Stimulated activated CD8-positive, alpha-beta memory T cell treated with anti-CD3 and anti-CD28 coated beads, Interleukin-15, amount 100 ng/mL, for 48 hours (primary cell): ENCODE measurements around the gene MRPL38.
"Not testable (repeated sequence)": the region's sequence is repeated elsewhere in the genome, so short reads cannot be mapped to it uniquely, and the experiment has no call there.

ENCODE experiments used
- DNase-seq, 2 donors: peaks; one replicate each; pipeline ENCODE4 v3.0.0-alpha.2; 2020; ENCODE audit warnings: low read depth in 2 of 2

Gene MRPL38

DNA sequence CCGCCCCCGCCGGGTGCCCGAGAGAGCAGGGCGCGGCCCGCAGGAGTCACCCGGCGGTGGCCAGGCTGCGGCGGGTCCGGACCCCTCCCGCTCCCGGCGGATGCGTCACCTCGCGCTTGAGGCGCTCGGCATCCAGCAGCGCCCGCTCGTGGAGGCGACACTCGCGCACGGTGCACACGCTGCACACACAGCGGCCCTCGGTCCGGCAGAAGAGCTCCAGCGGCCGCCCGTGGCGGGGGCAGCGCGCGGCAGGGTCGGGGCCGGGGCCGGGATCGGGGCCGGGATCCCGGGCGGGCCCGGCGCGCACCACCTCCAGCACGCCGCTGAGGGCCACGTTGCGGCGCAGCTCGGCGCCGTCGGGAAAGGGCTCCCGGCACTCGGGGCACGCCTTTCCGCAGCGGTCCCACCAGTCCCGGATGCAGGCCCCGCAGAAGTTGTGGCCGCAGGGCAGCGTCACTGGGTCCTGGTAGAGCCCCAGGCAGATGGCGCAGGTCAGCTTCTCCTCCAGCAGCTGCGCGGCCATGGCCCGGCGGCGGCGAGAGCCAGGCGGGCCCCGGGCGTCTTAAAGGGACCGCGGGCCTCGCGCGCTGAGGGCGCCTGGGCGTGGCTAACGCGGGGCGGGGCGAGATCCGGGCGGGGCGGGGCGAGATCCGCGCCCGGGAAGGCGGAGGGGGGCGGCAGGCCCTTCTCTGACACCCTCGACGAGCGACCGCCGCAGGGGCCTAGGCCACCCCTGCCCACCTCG, 8.1 kb downstream of the MRPL38 start, which contains the start of gene TRIM65:
TRIM65 (minus strand) TSS at position 537 of the 745 bp plus-strand sequence; CDS start at position 523, 14 bp downstream.
- peak; percentile 71 to 72 for DNase-seq

DNA sequence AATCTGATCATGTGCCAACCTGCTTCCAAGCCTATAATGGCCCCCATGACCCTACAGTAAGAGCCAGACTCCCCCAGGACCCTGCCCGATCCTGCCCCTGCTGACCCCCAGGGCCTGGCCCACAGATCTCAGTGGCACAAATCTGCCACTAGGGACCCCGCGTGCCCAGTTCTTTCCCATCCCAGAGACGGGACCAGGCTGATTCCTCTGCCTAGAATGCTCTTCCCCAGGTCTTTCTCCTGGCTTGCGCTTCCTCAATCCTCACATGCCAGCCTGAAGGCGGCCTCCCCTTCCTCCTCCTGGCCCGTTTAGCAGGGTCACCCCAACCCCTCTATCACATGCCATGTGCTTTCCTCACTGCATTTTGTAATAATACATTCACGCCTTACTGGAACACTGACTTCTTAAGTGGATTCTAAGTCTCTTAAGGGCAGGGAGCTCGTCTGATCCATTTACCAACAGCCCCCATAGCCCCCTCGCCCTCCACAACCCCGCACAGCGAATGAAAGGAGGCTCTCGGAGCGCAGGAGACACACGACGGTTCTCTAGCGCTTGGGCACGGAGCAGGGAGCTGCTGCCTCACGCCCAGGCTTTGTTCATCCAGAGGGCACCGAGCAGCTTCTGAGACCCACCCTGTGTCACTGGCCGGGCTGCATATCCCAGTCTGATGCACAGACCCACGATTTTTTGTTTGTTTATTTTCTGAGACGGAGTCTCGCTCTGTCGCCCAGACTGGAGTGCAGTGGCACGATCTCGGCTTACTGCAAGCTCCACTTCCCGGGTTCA, 9.1 kb downstream of the MRPL38 start:
- no peak for DNase-seq

- no peak for DNase-seq
Measured at GRCh38 chr17:75894049-75894733, 10.5 kb downstream of the MRPL38 start.

- DNase-seq, result no peak
Measured at GRCh38 chr17:75893305-75894048, 11.2 kb downstream of the MRPL38 start.

GRCh38 chr17:75892556-75893224, 12.0 kb downstream of the MRPL38 start:
- DNase-seq, result no peak

- DNase-seq, result no peak
Measured at GRCh38 chr17:75891605-75892555, 12.8 kb downstream of the MRPL38 start.

GRCh38 chr17:75891022-75891604, 13.6 kb downstream of the MRPL38 start:
- DNase-seq, result no peak

DNA sequence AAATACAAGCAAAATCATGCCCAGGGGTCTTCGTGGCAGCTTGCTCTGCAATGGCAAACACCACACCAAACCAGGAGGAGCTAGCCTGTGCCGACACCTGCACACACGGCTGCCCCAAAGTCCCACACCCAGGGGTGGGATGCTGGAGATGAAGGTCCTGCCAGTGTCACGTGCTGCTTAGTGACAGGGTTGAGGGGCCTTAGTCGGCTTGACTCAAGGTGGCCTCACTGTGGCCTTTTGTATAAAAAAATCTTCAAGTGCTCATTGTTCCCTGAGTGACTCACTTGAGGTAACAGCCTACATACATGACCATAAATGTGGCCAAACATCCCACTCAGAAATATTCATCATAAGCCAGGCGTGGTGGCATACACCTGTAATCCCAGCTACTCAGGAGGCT, 15.2 kb downstream of the MRPL38 start:
- no peak for DNase-seq

DNA sequence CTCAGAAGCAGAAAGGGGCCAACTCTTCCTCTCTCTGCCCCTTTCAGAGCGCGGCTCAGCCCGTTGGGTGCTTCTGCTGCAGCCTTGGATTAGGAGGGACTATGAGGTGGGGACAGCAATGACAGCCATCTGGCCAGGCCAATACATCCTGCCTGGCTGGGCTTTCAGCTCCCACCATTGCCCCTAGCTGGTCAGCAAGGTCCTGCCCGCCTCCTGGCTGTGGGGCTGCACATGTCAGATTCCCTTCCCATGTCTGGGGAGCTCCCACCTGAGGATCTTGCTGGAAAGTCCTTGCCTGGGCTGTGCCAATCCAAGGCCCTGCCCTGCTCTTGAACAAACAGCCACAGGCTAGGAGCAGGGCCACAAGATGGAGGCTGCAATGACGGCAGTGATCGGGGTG, 16.2 kb downstream of the MRPL38 start:
- no peak for DNase-seq

- DNase-seq, result not testable (repeated sequence)
Measured at GRCh38 chr17:75885860-75886259, 18.8 kb downstream of the MRPL38 start.

- no peak for DNase-seq
Measured at GRCh38 chr17:75885431-75885830, 19.3 kb downstream of the MRPL38 start.

DNA sequence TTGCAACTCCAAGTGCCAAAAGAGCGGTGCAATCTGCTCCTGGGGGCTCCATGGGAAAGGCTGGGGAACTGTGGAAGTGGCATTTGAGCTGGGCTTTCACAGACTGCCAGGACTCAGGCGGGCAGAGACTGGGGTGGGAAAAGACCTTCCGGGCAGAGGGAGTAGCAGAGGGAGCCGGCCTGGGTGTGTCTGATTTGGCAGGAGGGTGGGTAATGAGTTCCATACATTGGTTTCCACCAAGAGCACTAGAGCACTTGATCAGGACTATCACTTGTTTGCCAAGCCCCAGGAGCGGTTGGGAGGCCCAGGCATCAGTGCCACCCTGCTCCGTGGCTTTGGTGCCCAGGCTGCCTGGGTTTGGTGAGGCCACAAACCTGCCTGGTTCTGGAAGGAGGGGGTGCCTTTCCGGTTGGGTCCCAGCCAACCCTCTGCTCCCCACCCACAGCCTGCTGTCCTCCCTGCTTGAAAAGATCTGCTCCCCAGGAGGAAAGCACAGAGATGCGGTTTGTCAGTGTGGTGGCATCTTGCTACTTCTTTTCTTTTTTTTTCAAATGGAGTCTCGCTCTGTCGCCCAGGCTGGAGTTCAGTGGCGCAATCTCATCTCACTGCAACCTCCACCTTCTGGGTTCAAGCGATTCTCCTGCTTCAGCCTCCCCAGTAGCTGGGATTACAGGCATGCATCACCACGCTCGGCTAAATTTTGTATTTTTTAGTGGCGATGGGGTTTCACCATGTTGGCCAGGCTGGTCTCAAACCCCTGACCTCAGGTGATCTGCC, 22.8 kb downstream of the MRPL38 start:
- no peak for DNase-seq

GRCh38 chr17:75880266-75880665, 24.4 kb downstream of the MRPL38 start:
- DNase-seq, result no peak

- no peak for DNase-seq
Measured at GRCh38 chr17:75878174-75878998, 26.3 kb downstream of the MRPL38 start, which contains the start of gene TRIM47. TRIM47 (minus strand) TSS chr17:75878581; CDS start chr17:75878548, 33 bp downstream.

- DNase-seq, result peak in 1 of 2 donors; percentile 66
Measured at GRCh38 chr17:75877752-75878173, 26.9 kb downstream of the MRPL38 start.

DNA sequence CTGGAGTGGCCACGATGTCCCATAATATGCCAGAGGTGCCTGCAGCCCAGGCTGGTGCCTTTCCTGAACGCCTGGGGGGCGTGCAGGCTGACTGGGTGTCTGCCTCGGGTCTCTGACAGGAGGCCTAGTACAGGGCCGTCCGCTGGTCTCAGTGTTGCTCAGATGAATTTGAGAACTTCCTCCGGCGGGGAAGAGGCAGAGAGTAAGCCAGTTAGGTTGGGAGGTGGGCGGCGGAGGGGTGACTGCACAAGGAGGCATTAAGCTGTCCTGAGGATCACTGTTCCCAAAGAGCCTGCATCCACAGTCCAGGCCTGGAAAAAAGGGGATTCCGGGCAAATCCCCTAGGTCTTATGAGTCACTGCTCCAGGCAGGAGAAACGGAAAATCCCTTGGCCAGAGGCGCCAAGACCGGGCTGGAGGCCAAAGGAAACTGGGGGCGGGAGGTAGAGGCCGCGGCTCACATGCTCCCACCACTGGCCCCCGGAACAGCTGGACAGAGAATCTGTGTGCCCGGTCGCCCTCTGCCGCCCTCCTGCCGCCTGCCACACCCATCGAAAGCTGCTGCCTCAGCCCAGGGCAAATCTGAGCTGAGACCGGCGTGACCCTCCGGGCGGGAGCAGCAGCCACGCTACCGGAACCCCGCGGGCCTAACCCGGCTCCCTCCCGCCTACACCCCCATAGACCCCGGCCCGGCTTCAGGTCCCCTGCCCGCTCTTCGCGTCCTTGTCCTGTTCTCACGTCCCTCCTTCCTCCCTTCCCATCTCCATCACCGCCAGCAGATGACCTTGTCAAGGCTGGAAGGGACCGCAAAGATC, 27.5 kb downstream of the MRPL38 start:
- no peak for DNase-seq
